H7 (cell line): ENCODE measurements around the gene NACC2. TPM values are rescaled to one million over a fixed set of nuclear protein-coding genes. Genes with fewer than 3 reads are reported as not detected.
A peak's percentile ranks its signal among the peaks of the same experiment; 100 is the strongest.

Source experiments
- DNase-seq: peaks from one replicate; pipeline ENCODE4 v3.0.0; 2012
- H3K27me3 ChIP-seq: 2 replicates; pipeline ENCODE4 v1.6.0; 2011; ENCODE audit warnings: mild to moderate bottlenecking, low read length; ENCODE audit not compliant: control insufficient read depth, insufficient read depth
- H3K36me3 ChIP-seq: replicated peaks from 2 replicates; pipeline ENCODE4 v1.5.1; 2011; ENCODE audit warnings: low read length; ENCODE audit not compliant: control insufficient read depth, insufficient read depth
- H3K4me3 ChIP-seq: 2 replicates; pipeline ENCODE4 v1.5.1; 2011; ENCODE audit warnings: low read depth, mild to moderate bottlenecking, control low read depth, low read length, moderate library complexity; ENCODE audit not compliant: insufficient read depth
- total RNA-seq: library from RNA; depleted of rRNA; stranded (reverse); fragments of >200 nt; shearing (Covaris generic); gene quantifications from 2 replicates; pipeline ENCODE4 v1.2.3, GENCODE V29; 2014

The NACC2 gene
- total RNA-seq, 1 experiment from 2014 or later, result 19.3 TPM

GRCh38 chr9:136119883-136120393, 24.8 kb upstream of the NACC2 start:
- Histone ChIP-seq H3K36me3 (no peaks in the 10 kb centered on the region), H3K27me3 (no peaks in the 10 kb centered on the region), H3K4me3 (peak overlapping the region; percentile 82; the same call in 1 of the 2 replicates)
- no peak for DNase-seq

DNA sequence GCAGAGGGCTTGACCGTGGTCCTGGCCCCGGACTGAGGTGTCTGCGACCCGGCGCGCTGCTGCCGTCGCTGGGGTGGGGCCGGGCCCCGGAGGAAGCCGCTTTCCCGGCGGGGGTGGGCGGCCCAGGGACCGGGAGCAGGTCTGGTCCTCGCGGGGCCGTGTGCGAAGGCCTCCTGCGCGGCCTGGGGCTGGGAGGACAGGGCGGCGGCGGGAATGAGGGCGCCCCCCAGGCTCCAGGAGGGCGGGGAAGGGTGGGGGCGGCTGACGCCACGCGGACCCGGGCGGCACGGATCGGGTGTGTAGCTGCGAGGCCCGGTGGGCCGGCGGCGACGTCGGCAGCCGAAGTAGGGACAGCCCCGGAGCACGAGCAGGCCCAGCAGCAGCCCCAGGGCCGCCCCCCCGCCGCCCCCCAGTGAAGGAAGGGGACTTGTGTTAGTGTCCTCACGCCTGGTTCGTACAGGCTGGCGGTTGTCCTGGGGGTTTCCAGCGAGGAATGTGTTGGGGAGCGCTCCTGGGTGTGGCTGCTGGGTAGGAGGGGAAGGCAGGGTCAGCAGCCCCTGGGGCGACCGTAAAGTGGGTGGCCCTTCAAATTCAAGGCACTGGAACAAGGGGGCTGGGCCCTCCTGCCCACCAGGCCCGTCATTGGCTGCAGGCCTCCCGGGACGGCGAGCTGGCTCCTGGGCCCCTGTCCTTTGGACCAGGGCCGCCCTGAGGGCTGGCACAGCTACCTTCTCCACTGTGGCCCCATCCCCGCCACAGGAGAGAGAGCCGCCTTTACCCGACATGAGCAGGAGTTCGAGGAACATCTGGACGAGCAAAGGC, 24.2 kb upstream of the NACC2 start:
- Histone ChIP-seq H3K4me3 (peak overlapping the region; percentile 82), H3K36me3 (no peaks in the 10 kb centered on the region)
- DNase-seq, result peak; percentile 89

DNA sequence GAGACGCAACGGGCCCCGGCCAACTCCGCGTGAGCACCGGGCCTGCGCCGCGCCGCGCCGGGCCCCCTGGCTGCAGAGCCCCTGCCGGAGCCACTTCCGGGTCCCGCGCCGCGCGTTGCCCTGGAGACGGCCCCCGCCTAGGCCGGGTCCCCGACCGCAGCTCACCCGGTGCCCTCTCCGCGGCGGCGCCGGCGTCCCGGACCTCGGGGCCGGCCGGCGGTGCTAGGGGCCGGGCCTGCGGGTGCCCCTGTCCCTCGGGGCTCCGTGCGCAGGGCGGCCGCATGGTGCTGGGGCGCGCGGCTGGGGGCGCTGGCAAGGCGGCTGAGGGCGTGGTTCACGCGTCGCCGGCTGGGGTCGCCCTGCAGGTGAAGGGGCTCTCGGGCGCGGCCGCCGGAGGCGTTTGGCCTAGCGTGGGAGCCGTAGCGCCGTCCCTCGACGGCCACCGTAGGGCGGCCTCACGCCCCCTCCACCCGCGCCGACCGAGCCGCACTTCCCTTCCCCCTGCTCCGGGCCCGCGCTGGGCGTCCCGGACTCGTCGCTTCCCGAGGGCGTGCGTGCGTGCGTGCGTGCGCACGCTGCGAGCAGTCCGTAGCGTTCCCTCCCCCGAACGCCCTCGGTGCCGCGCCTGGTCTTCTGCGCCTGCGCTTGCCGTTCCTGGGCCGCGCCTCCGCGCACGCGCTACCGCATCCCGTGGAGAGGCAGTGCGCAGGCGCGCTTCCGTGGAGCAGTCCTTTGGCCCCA, 23.4 kb upstream of the NACC2 start, which contains the start of gene TMEM250:
Gene TMEM250 (minus strand): TSS at position 556 of the 741 bp plus-strand sequence. CDS start 1,975 bp downstream, outside the sequence.
- no peaks in the 10 kb centered on the region for H3K36me3 ChIP-seq
- no peaks in the 10 kb centered on the region for H3K27me3 ChIP-seq
- DNase-seq, result peak; percentile 99
- peak within 1 kb of the TSS; percentile 82 for H3K4me3 ChIP-seq

More for the DNA sequence above, 24.2 kb upstream of the NACC2 start:
- H3K27me3 ChIP-seq, result no peaks in the 10 kb centered on the region

DNA sequence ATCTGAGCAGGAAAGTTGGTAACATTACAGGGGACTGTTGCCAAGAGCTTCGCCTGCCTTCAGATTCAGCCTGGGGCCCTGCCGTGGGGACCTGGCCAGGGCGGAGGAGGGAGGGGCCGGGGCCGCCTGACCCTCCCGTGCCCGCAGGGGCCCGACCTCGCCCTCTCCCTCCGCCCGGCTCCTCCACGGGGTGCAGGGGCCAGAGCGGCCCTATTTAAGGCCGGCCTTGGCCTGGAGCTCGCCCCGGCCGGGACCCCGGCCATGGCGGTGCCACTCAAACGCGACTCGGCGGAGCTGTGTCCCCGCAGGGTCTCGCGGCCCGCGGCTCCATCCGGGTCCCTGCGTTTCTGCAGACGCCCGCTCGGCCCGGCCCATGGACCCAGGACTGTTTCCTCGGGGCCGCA, 22.8 kb upstream of the NACC2 start:
- Histone ChIP-seq H3K27me3 (no peaks in the 10 kb centered on the region), H3K4me3 (peak overlapping the region; percentile 82), H3K36me3 (no peaks in the 10 kb centered on the region)
- peak; percentile 87 for DNase-seq

GRCh38 chr9:136117291-136117915, 22.3 kb upstream of the NACC2 start:
- Histone ChIP-seq H3K27me3 (no peaks in the 10 kb centered on the region), H3K36me3 (no peaks in the 10 kb centered on the region), H3K4me3 (peak overlapping the region; percentile 82)
- DNase-seq, result peak; percentile 74

DNA sequence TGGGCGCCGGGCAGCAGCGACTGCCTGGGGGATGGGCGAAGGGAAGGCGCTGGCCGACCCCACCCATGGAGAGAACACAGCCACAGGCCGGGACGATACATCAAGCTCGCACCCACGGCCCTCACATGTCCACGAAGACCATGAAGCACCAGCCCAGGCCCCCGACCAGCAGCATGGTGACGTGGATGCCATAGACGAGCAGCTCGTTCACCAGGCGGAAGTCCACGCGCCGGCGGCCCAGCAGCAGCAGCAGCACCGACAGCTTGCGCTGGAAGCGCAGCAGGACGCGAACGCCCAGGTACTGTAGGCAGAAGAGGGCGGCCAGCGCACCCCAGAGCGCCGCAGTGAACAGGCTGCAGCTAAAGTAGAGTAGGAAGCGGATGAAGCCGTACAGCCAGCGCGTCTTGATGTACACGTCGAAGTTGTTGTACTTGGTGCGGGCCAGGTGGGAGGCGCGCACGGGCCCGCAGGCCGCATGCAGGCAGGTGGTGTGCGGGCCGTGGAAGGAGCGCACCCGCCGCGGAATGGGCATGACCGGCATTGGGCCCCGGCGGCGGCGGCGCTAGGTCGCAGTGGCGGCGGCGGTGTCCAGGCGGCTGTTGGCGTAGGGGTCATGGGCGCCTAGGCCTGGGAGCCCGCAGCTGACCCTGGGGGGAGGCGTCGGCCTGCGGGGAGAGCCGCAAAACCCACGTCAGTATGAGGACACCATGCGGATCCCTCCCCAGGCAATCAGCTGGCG, 21.4 kb upstream of the NACC2 start:
- no peak for DNase-seq
- H3K36me3 ChIP-seq, result no peaks in the 10 kb centered on the region
- H3K27me3 ChIP-seq, result no peaks in the 10 kb centered on the region
- no peak overlapping the region for H3K4me3 ChIP-seq

DNA sequence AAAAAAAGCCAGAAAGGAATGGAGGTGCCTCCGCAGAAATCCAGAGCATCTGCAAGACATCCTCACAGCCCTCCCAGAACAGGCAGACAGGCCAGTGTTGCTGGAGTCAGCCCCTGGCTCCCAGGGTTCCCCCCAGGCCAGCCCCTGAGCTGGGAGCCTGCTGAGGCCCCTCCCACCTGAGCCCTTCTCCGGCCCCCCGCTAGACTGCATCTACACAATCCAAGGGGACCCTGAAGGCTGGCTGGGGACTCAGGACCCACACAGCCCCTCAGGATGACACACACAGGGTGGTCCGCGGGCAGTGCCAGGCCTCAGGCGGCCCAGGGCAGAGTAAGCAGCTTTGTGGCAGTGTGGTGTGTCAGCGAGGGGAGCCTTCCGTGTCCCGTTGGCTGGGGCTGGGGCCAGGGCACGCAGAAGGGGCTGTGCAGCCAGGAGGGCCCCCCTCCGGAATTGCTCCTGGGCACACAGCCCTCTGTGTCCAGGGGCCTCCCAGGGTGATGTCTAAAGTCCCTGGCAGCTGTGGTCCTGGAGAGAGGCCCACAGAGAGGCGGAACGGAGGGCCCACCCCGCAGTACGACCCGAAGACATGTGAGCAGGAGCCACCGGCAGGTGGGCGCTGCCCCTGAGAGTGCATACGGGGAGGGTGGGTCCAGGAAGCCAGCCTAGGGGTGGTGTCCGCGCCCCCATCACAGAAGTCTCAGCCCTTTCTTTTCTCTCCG, 20.7 kb upstream of the NACC2 start:
- Histone ChIP-seq H3K27me3 (no peaks in the 10 kb centered on the region), H3K36me3 (no peaks in the 10 kb centered on the region), H3K4me3 (no peak overlapping the region)
- DNase-seq, result no peak

GRCh38 chr9:136115206-136115605, 20.1 kb upstream of the NACC2 start:
- H3K4me3 ChIP-seq, result no peak overlapping the region
- no peak for DNase-seq
- no peaks in the 10 kb centered on the region for H3K36me3 ChIP-seq
- no peaks in the 10 kb centered on the region for H3K27me3 ChIP-seq

GRCh38 chr9:136114610-136115009, 19.5 kb upstream of the NACC2 start:
- Histone ChIP-seq H3K36me3 (no peaks in the 10 kb centered on the region), H3K27me3 (no peaks in the 10 kb centered on the region), H3K4me3 (no peak overlapping the region)
- no peak for DNase-seq

GRCh38 chr9:136112541-136112940, 17.5 kb upstream of the NACC2 start:
- no peak for DNase-seq
- Histone ChIP-seq H3K4me3 (no peak overlapping the region), H3K36me3 (no peaks in the 10 kb centered on the region), H3K27me3 (no peaks in the 10 kb centered on the region)

DNA sequence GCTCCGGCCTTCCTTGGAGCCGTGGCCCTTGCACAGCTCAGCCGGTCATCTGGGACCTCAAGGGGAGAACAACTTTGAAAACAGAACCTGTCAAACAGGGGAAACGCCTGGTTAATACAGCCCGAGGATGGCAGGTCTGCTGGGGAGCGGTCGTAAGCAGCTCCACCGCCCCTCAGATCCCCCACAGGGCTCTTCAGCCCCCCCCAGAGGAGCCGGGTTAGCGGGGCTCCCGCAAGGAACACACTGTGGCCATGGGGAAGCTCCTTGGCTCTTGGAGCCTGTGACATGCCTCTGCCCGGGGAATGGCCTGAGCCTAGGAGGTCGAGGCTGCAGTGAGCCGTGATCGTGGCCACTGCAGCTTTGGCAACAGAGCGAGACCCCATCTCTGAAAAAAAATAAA, 16.8 kb upstream of the NACC2 start:
- no peaks in the 10 kb centered on the region for H3K36me3 ChIP-seq
- DNase-seq, result peak; percentile 71
- no peak overlapping the region for H3K4me3 ChIP-seq
- H3K27me3 ChIP-seq, result no peaks in the 10 kb centered on the region

- no peaks in the 10 kb centered on the region for H3K27me3 ChIP-seq
- peak; percentile 63 for DNase-seq
- no peak overlapping the region for H3K4me3 ChIP-seq
- H3K36me3 ChIP-seq, result no peaks in the 10 kb centered on the region
Measured at GRCh38 chr9:136111190-136111589, 16.1 kb upstream of the NACC2 start.
